ENCODE data around the gene ELMOD1.

The ELMOD1 gene

DNA sequence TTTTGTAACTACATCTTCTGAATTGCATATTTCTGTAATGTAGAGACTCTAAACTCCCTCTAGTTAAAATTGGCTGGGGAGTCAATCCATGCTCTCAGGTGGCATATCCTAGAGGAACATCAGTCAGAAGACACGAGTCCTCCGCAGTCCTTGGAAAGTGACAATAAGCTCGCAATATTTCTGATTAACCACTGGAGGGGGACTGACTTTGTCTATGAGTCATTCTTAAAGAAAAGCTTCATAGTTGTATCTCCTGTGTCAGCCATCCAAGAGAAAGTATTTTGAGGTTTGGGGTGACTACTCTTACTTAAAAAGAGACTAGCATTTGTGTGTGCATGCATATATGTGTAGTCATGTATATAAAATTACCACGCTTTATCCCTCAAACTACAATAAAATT, 60.7 kb downstream of the ELMOD1 start:
- no peak for DNase-seq

GRCh38 chr11:107653076-107653475, 62.1 kb downstream of the ELMOD1 start:
- DNase-seq: no peak

DNA sequence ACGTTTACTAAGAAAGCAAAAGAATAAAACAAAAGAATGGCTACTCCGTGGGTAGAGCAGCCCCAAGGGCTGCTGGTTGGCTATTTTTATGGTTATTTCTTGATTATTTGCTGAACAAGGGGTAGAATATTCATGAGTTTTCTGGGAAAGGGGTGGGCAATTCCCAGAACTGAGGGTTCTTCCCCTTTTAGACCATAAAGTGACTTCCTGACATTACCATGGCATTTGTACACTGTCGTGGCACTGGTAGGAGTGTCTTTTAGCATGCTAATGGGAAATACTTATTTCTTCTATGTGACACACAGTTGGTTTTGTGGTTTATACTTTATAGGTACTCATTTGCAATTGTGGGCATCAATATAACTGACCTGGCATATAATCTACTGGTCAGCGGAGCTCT, 64.7 kb downstream of the ELMOD1 start:
- no peak for DNase-seq

GRCh38 chr11:107659310-107659709, 68.4 kb downstream of the ELMOD1 start:
- DNase-seq: no peak

- DNase-seq: no peak
Measured at GRCh38 chr11:107660066-107660465, 69.1 kb downstream of the ELMOD1 start.

DNA sequence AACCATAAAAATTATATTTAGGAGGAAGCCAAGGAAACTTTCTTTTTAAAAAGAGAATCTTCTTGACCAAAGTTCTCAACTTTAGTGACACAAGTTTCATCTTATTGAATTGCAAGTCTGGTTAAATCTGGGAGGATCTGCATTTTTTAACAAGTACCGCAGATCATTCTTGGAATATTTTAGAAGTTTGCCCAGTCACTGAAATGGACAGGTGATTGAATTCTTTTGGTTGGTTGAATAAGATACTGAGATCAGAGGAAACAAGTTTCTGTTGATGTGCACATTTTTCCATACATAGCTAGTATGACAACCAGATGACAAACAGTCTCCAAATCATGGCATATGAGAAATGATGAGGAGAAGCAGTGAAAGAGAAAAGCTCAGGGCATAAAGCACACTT, 70.7 kb downstream of the ELMOD1 start:
- no peak for DNase-seq

GRCh38 chr11:107665018-107665417, 74.1 kb downstream of the ELMOD1 start:
- DNase-seq: no peak

- DNase-seq: no peak
Measured at GRCh38 chr11:107666911-107667613, 76.1 kb downstream of the ELMOD1 start.

DNA sequence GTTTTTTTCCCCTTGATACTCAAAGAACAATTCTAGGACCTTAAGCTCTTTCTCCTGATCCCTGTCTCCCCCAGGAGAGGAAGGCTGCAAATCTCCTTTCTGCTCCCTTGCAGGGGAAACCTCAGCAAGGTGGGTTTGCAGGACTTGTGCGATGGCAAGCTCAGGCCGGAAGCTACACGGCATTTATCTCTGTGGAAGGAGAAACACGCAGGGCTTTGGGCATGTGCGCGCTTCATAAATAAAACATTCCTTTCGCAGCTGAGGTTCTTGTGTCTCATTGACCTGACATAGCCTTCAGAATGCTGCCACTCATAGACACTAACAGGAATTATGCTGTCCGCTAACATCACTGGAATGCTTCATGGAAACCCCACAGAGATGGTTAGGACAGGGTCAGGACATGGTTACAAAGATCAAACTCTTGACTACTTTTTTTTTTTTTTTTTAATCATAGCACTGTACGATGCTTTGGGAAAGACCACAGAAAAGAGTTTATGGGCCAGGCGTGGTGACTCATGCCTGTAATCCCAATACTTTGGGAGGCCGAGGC, 78.3 kb downstream of the ELMOD1 start:
- peak; percentile 1 for DNase-seq

GRCh38 chr11:107669893-107670601, 79.1 kb downstream of the ELMOD1 start:
- DNase-seq: no peak

DNA sequence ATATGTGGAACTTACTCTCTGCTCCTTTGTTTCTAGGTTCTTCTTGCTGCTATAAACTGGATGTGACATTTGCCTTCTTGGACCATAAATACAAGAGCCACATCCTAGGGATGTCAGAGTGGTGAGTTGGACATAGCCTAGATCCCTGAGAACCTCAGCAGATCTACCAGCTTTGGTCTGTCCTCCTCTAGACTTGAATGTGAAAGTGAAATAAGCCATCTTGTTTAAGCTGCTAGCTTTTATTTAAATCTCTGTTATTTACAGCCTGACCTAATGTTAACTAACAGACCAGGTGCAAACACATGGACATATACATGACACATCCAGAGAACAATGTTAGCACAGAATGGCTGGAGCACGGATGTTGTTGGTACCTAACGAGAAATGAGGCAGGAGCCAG, 85.0 kb downstream of the ELMOD1 start:
- DNase-seq: no peak

GRCh38 chr11:107676336-107677057, 85.5 kb downstream of the ELMOD1 start:
- no peak for DNase-seq

DNA sequence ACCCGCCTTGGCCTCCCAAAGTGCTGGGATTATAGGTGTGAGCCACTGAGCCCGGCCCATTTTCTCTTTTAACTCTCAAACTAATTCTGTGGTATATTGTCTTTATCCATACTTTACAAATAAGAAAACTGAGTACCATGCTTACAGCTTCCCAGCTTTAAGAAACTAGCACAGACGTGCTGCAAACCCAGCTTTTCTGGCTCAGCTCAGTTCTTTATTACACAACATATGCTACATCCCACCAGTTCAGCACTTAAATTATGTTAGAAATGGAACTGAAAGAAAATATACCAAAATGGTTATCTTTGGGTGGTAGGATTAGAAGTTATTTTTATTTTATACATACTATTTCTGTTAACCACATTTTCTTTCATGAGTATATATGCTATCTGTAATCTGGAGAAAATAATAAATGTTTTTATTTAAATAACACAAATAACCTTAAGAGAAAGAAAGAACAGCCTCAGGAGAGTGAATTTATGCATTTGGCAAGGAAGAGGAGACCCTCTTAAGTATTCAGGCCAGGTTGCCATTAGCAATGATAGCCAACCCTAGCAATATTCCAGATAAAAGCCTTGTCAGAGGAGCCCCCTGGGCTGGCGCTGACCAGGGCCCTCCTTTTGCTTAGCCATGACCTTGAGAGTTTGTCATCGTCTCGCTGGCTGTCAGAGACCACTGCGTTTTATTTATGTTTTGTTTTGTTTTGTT, 87.1 kb downstream of the ELMOD1 start:
- no peak for DNase-seq

- DNase-seq: no peak
Measured at GRCh38 chr11:107678632-107678971, 87.7 kb downstream of the ELMOD1 start.

GRCh38 chr11:107679255-107680024, 88.5 kb downstream of the ELMOD1 start:
- no peak for DNase-seq

DNA sequence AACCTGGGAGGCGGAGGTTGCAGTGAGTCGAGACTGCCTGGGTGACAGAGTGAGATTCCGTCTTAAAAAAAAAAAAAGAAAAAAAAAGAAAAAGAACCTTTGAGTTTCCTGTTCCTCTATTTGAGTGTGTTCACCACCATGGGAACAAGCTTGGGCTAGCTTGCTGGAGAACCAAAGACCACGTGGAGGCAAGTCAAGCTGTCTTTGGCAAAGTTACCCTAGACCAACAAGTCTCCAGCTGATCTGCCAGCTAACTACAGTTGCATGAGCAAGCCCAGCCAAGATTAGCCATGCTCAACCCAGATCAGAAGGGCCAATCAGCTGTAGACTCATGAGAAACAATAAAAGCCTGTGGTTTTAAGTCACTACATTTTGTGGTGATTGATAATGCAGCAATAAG, 91.2 kb downstream of the ELMOD1 start:
- DNase-seq: no peak

- DNase-seq: no peak
Measured at GRCh38 chr11:107682572-107682971, 91.6 kb downstream of the ELMOD1 start.

DNA sequence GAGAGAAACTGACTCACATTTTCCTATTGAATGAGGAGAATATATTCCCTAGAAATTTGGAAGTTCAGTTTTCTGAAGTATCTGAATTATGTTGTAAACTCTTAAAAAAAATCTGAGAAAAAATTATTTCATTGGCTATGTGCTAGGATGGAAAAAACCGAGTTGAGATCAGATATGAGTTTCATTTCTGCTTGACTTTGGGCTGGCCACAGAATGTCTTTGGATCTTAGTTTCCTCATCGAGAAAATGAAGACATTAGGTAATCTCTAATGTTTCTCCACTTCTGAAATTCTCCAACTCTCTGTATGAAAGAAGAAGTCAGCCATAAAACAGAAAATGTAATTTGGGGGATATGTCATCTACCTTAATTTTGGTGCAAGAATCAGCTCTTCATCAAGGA, 92.1 kb downstream of the ELMOD1 start:
- DNase-seq: no peak

DNA sequence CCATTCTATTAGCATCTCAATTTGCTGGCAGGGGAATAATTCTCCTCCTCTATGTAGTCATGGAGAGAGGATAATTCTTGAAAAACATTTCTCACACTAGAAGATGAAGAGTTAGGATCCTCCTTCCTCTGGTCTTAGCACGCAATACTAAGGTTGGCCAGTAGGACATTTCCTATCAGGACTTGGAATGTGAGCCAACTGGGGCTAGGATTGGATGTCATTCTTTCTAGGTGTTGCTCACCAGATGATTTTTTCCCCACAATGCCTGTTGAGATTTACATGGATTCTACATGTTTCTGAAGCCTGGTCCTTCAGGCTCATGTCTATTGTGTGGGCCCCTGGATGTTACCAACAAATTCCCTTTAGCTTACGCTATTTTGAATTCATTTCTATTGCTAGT, 92.9 kb downstream of the ELMOD1 start:
- DNase-seq: no peak

DNA sequence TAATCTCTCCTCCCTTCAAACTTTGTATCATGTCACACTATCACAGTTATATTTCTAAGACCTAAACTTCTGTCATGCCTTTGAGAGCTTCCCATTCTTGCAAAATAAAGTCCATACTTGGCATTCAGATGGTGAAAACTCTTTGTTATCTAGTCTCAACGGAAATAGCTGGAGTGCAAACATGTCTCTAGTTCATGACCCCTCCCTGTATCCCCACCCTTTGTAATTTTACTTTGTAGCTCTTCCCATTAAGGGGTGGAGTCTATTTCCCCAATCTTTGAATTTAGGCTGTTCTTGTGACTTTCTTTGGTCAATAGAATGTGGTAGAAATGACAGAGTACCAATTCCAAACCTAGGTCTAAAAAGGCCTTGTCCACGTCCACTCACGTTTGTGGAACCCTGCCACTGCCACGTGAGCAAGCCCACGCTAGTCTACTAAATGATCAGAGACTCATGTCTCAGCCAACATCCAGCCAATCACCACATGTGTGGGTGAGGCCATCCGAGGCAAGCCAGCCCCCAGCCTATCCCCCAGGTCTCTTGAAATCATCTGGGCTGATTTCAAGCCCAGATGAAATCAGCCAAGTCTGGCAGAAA, 97.5 kb downstream of the ELMOD1 start:
- no peak for DNase-seq

DNA sequence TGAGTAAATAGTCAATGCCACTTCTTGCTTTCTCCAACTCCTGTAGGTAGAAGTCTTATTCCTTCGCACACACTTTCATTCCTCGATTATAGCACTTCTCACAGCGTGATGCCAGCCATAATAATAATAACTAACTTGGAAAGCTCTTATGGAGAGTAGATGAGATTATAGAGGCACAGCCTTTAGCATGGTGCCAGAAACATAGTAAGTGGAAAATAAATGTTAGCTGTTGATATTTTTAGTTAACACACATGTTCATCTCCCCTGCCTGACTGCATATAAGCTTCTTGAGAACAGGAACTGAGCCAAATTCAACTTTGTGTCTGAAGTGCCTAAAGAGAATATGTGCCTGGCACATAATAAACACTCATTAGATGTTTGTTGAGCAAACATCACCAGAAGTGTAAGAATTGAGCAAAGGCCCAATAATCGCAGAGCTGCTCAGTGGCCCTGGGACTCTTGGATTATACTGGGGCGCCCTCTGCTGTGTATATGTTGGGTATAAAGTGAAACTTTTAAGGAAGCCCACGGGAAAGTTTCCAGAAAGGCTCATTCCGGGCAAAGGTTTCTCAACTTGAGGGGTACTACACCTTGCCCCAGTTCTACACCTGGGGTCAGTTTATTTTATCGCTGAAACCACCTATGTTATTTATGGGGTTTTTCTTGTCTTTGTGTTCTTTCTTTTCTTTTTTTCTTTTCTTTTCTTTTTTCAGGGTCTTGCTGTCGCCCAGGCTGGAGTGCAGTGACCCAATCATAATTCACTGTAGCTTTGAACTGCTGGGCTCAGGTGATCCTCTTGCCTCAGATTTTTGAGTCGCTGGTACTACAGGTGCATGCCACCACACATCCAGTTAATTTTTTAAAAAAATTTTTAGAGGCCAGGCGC, 98.6 kb downstream of the ELMOD1 start:
- DNase-seq: peak; percentile 66
